GM23338 (cell line): Measurements from ENCODE around the gene PMP22. TPM values are rescaled to one million over a fixed set of nuclear protein-coding genes. Genes with fewer than 3 reads are reported as not detected.
A peak's percentile ranks its signal among the peaks of the same experiment; 100 is the strongest.

Experiments used
- ATAC-seq: fragments of 200-7000 bp; cut with Tn5 transposase; 3 replicates; pipeline ENCODE4 v1.9.1; 2020
- DNase-seq: peaks from one replicate; pipeline ENCODE4 v3.0.0-alpha.2; 2015; ENCODE audit warnings: low spot score
- H2AFZ ChIP-seq: fragments of 200-600 bp; sonication (generic); 2 replicates; pipeline ENCODE4 v1.8.0; 2016; ENCODE audit warnings: antibody characterized with exemption, mild to moderate bottlenecking, moderate library complexity
- H3F3A ChIP-seq: fragments of 200-600 bp; sonication (generic); replicated peaks from 2 replicates; pipeline ENCODE4 v1.8.0; 2017; ENCODE audit warnings: antibody characterized with exemption, mixed run types, low read depth
- H3K27ac ChIP-seq: fragments of 200-600 bp; sonication (generic); 2 replicates; pipeline ENCODE4 v1.6.1; 2016; ENCODE audit warnings: low read depth
- H3K27me3 ChIP-seq: fragments of 200-600 bp; sonication (generic); 2 replicates; pipeline ENCODE4 v1.8.0; 2016; ENCODE audit warnings: mild to moderate bottlenecking, mixed run types, moderate library complexity; ENCODE audit not compliant: insufficient read depth
- H3K36me3 ChIP-seq: fragments of 200-600 bp; sonication (generic); 2 replicates; pipeline ENCODE4 v1.8.0; 2016; ENCODE audit warnings: mild to moderate bottlenecking; ENCODE audit not compliant: insufficient read depth
- H3K4me1 ChIP-seq: fragments of 200-600 bp; sonication (generic); 2 replicates; pipeline ENCODE4 v1.8.0; 2016; ENCODE audit warnings: mild to moderate bottlenecking, moderate library complexity; ENCODE audit not compliant: insufficient read depth
- H3K4me2 ChIP-seq: fragments of 200-600 bp; sonication (generic); 2 replicates; pipeline ENCODE4 v1.7.1; 2017; ENCODE audit warnings: mixed run types
- H3K4me3 ChIP-seq: fragments of 200-600 bp; sonication (generic); 2 replicates; pipeline ENCODE4 v1.6.1; 2016; ENCODE audit warnings: mixed run types
- H3K79me2 ChIP-seq: fragments of 200-600 bp; sonication (generic); replicated peaks from 2 replicates; pipeline ENCODE4 v1.8.0; 2017; ENCODE audit warnings: mild to moderate bottlenecking; ENCODE audit not compliant: insufficient read depth
- H3K9me2 ChIP-seq: fragments of 200-600 bp; sonication (generic); 2 replicates; pipeline ENCODE4 v1.8.0; 2017; ENCODE audit not compliant: insufficient read depth
- H4K20me1 ChIP-seq: fragments of 200-600 bp; sonication (generic); replicated peaks from 2 replicates; pipeline ENCODE4 v1.8.0; 2017; ENCODE audit warnings: mild to moderate bottlenecking; ENCODE audit not compliant: insufficient read depth
- H3K27ac Mint-ChIP-seq: 2 replicates; pipeline ENCODE4 v1.8.0; 2020; ENCODE audit warnings: inconsistent platforms, mild to moderate bottlenecking, moderate library complexity, mixed read lengths
- H3K27me3 Mint-ChIP-seq: 3 replicates; pipeline ENCODE4 v1.8.0; 2022; ENCODE audit warnings: low read depth, mild to moderate bottlenecking, moderate library complexity, mixed read lengths, inconsistent platforms; ENCODE audit not compliant: insufficient read depth, poor library complexity
- H3K36me3 Mint-ChIP-seq: 3 replicates; pipeline ENCODE4 v1.8.0; 2021; ENCODE audit warnings: low read depth, mild to moderate bottlenecking, inconsistent platforms, moderate library complexity, mixed read lengths
- H3K4me1 Mint-ChIP-seq: 3 replicates; pipeline ENCODE4 v1.8.0; 2020; ENCODE audit warnings: mild to moderate bottlenecking, inconsistent platforms, mixed read lengths
- H3K4me3 Mint-ChIP-seq: 3 replicates; pipeline ENCODE4 v1.8.0; 2021; ENCODE audit warnings: moderate library complexity, mild to moderate bottlenecking, inconsistent platforms, mixed read lengths
- H3K9me3 Mint-ChIP-seq: 3 replicates; pipeline ENCODE4 v1.8.0; 2020; ENCODE audit warnings: moderate library complexity, mild to moderate bottlenecking, inconsistent platforms, mixed read lengths
- CREB1 ChIP-seq: fragments of 250-450 bp; sonication (Bioruptor Pico); IDR thresholded peaks from 2 replicates; pipeline ENCODE4 v1.5.0; 2020; ENCODE audit warnings: low read depth, mild to moderate bottlenecking, moderate library complexity
- EZH2 ChIP-seq: fragments of 200-600 bp; sonication (generic); IDR thresholded peaks from one replicate; pipeline ENCODE4 v1.8.0; 2017; ENCODE audit warnings: antibody characterized with exemption, mild to moderate bottlenecking, low read depth; ENCODE audit not compliant: unreplicated experiment
- EZH2phosphoT487 ChIP-seq: fragments of 200-600 bp; sonication (generic); IDR thresholded peaks from one replicate; pipeline ENCODE4 v1.8.1; 2018; ENCODE audit warnings: antibody characterized with exemption; ENCODE audit not compliant: unreplicated experiment
- NANOG ChIP-seq: IDR thresholded peaks from 2 replicates; pipeline ENCODE4 v1.6.1; 2016; ENCODE audit warnings: antibody characterized with exemption, borderline replicate concordance
- POLR2AphosphoS5 ChIP-seq: IDR thresholded peaks from 2 replicates; pipeline ENCODE4 v1.6.1; 2016; ENCODE audit warnings: antibody characterized with exemption, low read depth
- STAT1 ChIP-seq: IDR thresholded peaks from one replicate; pipeline ENCODE4 v1.6.1; 2016; ENCODE audit warnings: antibody characterized with exemption; ENCODE audit not compliant: unreplicated experiment
- ZNF114 ChIP-seq: fragments of 250-450 bp; sonication (Bioruptor Pico); IDR thresholded peaks from 2 replicates; pipeline ENCODE4 v1.5.0; 2020; ENCODE audit warnings: mild to moderate bottlenecking, moderate library complexity
- ZNF331 ChIP-seq: fragments of 250-450 bp; sonication (Bioruptor Pico); IDR thresholded peaks from 2 replicates; pipeline ENCODE4 v1.5.0; 2020; ENCODE audit warnings: low read depth, mild to moderate bottlenecking, moderate library complexity
- polyA plus RNA-seq: library from polyadenylated mRNA; unstranded; fragments of >200 nt; fragmentation: Nextera tagmentation; extraction: Ambion mirVana; gene quantifications from 2 replicates; pipeline ENCODE4 v1.2.1, GENCODE V29; 2016
- total RNA-seq: library from RNA; depleted of rRNA; stranded (reverse); fragments of >200 nt; shearing (Covaris generic); gene quantifications from 2 replicates; pipeline ENCODE4 v1.2.3, GENCODE V29; 2014
- TF ChIP-seq, protein P1 (sequence below), 2 experiments: fragments of 200-600 bp in 1 of 2; sonication (generic) in 1 of 2; conservative IDR thresholded peaks; 2 replicates each; pipeline versions ENCODE4 v1.5.1 to v1.6.1; 2016 to 2017; ENCODE audit warnings: antibody characterized with exemption in 2 of 2, low read depth in 2 of 2, mild to moderate bottlenecking in 2 of 2, moderate library complexity in 1 of 2
- TF ChIP-seq, protein P2 (sequence below): IDR thresholded peaks from 2 replicates; pipeline ENCODE4 v1.6.1; 2016; ENCODE audit warnings: antibody characterized with exemption

The PMP22 gene
- total and polyA plus RNA-seq, 2 experiments from 2014 or later, result 1.2 to 2.2 TPM

DNA sequence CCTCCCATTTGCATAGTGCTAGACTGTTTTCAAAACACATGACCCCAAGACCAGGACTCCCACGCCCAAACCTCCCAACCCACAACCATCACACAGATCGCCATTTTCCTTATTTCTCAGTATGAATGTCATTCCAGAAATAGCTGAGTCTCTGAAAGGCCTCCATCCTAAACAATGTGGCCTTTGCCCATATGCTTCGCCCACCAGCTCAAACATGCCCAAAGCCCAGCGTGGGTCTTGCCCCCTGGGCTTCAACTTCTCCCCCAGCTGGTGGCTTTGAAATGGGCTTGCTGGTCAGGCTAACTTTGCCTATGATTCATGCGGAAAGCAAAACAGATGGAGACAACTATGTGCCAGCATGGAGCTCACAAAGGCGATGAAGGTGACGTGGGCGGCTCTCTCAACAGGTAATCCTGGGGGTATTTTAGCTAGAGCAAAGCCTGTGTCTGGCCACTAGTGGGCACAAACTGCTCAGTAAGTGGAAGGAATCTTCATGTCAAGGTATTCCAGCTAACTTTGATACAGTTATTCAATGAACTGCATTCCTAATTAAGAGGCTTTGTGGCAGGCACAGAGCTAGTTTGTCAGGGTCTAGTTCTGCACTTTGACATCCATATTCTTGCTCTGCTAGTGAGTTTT lies 17.1 kb downstream of the PMP22 start:
- Mint-ChIP-seq H3K27me3 (no peaks in the 10 kb centered on the region), H3K9me3 (no peaks in the 10 kb centered on the region; the same call in 2 of the 3 replicates), H3K4me3 (no peak overlapping the region), H3K4me1 (no peaks in the 10 kb centered on the region; the same call in 2 of the 3 replicates), H3K36me3 (no peaks in the 10 kb centered on the region), H3K27ac (no peak overlapping the region)
- H3K79me2 ChIP-seq, result no peaks in the 10 kb centered on the region
- H3K27ac ChIP-seq, result no peak overlapping the region
- H2AFZ ChIP-seq, result peak overlapping the region; percentile 89
- H3K4me1 ChIP-seq, result no peaks in the 10 kb centered on the region
- DNase-seq (peak; percentile 72), ATAC-seq (peak; percentile 80)
- H3K27me3 ChIP-seq, result no peaks in the 10 kb centered on the region
- 0 out of 2 replicates have a peak, but pooled peaks cover 5% of the 10 kb centered on the region for H3K9me2 ChIP-seq
- H3F3A ChIP-seq, result no peaks in the 10 kb centered on the region
- no peak overlapping the region for H3K4me2 ChIP-seq
- H4K20me1 ChIP-seq, result no peaks in the 10 kb centered on the region
- no peak overlapping the region for H3K4me3 ChIP-seq
- TF ChIP-seq, protein P1, sequence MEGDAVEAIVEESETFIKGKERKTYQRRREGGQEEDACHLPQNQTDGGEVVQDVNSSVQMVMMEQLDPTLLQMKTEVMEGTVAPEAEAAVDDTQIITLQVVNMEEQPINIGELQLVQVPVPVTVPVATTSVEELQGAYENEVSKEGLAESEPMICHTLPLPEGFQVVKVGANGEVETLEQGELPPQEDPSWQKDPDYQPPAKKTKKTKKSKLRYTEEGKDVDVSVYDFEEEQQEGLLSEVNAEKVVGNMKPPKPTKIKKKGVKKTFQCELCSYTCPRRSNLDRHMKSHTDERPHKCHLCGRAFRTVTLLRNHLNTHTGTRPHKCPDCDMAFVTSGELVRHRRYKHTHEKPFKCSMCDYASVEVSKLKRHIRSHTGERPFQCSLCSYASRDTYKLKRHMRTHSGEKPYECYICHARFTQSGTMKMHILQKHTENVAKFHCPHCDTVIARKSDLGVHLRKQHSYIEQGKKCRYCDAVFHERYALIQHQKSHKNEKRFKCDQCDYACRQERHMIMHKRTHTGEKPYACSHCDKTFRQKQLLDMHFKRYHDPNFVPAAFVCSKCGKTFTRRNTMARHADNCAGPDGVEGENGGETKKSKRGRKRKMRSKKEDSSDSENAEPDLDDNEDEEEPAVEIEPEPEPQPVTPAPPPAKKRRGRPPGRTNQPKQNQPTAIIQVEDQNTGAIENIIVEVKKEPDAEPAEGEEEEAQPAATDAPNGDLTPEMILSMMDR (conservative IDR thresholded peaks at IDR 0.05; ENCODE audit: low read depth in 2 of 2), result peak; percentile 72 to 75
- no peak for TF ChIP-seq ZNF331 (CRISPR knock-in tag)
- TF ChIP-seq, protein P2, sequence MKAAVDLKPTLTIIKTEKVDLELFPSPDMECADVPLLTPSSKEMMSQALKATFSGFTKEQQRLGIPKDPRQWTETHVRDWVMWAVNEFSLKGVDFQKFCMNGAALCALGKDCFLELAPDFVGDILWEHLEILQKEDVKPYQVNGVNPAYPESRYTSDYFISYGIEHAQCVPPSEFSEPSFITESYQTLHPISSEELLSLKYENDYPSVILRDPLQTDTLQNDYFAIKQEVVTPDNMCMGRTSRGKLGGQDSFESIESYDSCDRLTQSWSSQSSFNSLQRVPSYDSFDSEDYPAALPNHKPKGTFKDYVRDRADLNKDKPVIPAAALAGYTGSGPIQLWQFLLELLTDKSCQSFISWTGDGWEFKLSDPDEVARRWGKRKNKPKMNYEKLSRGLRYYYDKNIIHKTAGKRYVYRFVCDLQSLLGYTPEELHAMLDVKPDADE, result no peak
- no peaks in the 10 kb centered on the region for H3K36me3 ChIP-seq

DNA sequence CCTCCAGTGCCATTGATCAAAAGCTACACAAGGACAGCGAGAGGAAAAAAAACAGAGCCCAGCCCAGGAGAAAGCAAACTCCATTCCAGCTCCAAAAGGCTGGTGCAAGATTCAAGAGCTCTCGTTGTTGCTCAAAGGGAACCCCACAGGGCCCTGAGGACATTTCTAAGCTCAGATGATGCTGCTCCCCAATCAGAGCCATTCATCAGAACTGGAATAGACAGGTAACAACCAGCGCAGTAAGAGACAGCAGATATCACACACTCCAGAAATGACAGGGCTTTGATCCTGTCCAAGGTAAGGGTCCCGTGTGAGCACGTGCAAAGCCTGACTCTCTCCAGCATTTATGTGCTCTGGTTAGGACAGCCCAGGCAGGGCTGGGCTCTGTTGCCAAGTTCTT lies 20.1 kb downstream of the PMP22 start:
- no peaks in the 10 kb centered on the region for H4K20me1 ChIP-seq
- H3K27me3 ChIP-seq, result no peaks in the 10 kb centered on the region
- no peaks in the 10 kb centered on the region for H3K79me2 ChIP-seq
- H3K27ac ChIP-seq, result no peak overlapping the region
- H2AFZ ChIP-seq, result peak overlapping the region; percentile 59; the same call in 1 of the 2 replicates
- Mint-ChIP-seq H3K9me3 (no peaks in the 10 kb centered on the region; the same call in 1 of the 3 replicates), H3K27ac (no peak overlapping the region), H3K27me3 (no peaks in the 10 kb centered on the region), H3K36me3 (no peaks in the 10 kb centered on the region), H3K4me3 (no peak overlapping the region), H3K4me1 (no peaks in the 10 kb centered on the region)
- H3K4me3 ChIP-seq, result no peak overlapping the region
- ATAC-seq (no peak), DNase-seq (no peak)
- no peak overlapping the region for H3K4me2 ChIP-seq
- no peaks in the 10 kb centered on the region for H3K4me1 ChIP-seq
- no peaks in the 10 kb centered on the region for H3K9me2 ChIP-seq
- no peaks in the 10 kb centered on the region for H3K36me3 ChIP-seq
- H3F3A ChIP-seq, result no peaks in the 10 kb centered on the region
- TF ChIP-seq EZH2 (no peak), EZH2phosphoT487 (no peak), POLR2AphosphoS5 (no peak), NANOG (no peak), STAT1 (no peak), CREB1 (CRISPR knock-in tag) (no peak), ZNF114 (CRISPR knock-in tag) (no peak), ZNF331 (CRISPR knock-in tag) (no peak)
- TF ChIP-seq, protein P2, result no peak
- TF ChIP-seq, protein P1 (conservative IDR thresholded peaks at IDR 0.05; ENCODE audit: low read depth in 2 of 2), result no peak
